K562 (cell line): Measurements from ENCODE around the gene DNAJC25.

Experiments
- HDAC6 ChIP-seq: IDR thresholded peaks from 2 replicates; pipeline ENCODE4 v1.6.1; 2012; ENCODE audit warnings: low read depth, mild to moderate bottlenecking, control low read depth, inconsistent platforms, low read length, moderate library complexity
- POLR2AphosphoS5 ChIP-seq: IDR thresholded peaks from 2 replicates; pipeline ENCODE4 v1.6.1; 2011; ENCODE audit warnings: mild to moderate bottlenecking, low read depth, low read length, moderate library complexity; ENCODE audit not compliant: control insufficient read depth, insufficient read depth
- ZNF224 ChIP-seq: sonication (generic); formaldehyde crosslinking; IDR thresholded peaks from 2 replicates; pipeline ENCODE4 v1.8.0; 2022; ENCODE audit warnings: mild to moderate bottlenecking, missing genetic modification reagents
- ZNF311 ChIP-seq: fragments of 250-450 bp; sonication (Bioruptor Pico); IDR thresholded peaks from 2 replicates; pipeline ENCODE4 v1.4.0; 2020; ENCODE audit warnings: mild to moderate bottlenecking, moderate library complexity
- ZNF644 ChIP-seq: fragments of 200-800 bp; sonication (Bioruptor generic); IDR thresholded peaks from 2 replicates; pipeline ENCODE4 v1.6.1; 2016; ENCODE audit warnings: low read depth, missing genetic modification characterization, missing compliant biosample characterization
- TF ChIP-seq, protein P1 (sequence below): fragments of 450-650 bp; formaldehyde crosslinking; IDR thresholded peaks from 2 replicates; pipeline ENCODE4 v1.4.0; 2020; ENCODE audit warnings: mild to moderate bottlenecking, moderate library complexity

DNA sequence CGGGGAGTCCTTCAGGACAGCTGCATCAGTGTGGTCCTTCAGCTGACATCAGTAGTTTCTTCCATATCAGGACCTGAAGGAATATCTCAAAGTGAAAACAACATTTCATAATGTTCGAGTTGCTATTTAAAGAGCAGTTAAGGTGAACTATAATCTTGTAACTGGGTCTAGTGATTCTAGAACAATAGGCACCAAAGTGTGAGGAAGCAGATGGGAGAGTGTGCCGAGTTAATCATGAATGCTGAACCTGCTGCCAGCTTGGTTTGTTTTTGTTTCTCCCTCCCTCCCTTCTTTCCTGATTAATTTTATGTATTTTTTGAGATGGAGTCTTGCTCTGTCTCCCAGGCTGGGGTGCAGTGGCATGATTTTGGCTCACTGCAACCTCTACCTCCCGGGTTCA is 28.1 kb upstream of the DNAJC25 start:
- TF ChIP-seq ZNF644 (tag) (no peak), HDAC6 (no peak), POLR2AphosphoS5 (no peak), ZNF224 (no peak), ZNF311 (CRISPR knock-in tag) (no peak)
- TF ChIP-seq, protein P1, sequence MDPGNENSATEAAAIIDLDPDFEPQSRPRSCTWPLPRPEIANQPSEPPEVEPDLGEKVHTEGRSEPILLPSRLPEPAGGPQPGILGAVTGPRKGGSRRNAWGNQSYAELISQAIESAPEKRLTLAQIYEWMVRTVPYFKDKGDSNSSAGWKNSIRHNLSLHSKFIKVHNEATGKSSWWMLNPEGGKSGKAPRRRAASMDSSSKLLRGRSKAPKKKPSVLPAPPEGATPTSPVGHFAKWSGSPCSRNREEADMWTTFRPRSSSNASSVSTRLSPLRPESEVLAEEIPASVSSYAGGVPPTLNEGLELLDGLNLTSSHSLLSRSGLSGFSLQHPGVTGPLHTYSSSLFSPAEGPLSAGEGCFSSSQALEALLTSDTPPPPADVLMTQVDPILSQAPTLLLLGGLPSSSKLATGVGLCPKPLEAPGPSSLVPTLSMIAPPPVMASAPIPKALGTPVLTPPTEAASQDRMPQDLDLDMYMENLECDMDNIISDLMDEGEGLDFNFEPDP (CRISPR knock-in tag) = no peak
